PC-3 (cell line): ENCODE measurements around the gene SAP25. TPM values are rescaled to one million over a fixed set of nuclear protein-coding genes. Genes with fewer than 3 reads are reported as not detected.

ENCODE experiments used
- ATAC-seq: fragments of 200-7000 bp; cut with Tn5 transposase; 2 replicates; pipeline ENCODE4 v1.9.1; 2020; ENCODE audit warnings: mild to moderate bottlenecking, moderate library complexity
- BruUV-seq: library from RNA; stranded (reverse); fragments of 400-500 nt; replicated peaks from 2 replicates; lab custom pipeline; 2021; lab: Mats Ljungman, UMichigan
- CTCF ChIA-PET: fragments of 300-600 bp; sonication (Branson Sonifier 250); formaldehyde crosslinking; loops from one replicate; lab custom pipeline; 2022; ENCODE audit warnings: antibody characterized with exemption; lab: Charles Lee
- POLR2A ChIA-PET: fragments of 300-600 bp; sonication (Branson Sonifier 250); formaldehyde crosslinking; loops from one replicate; lab custom pipeline; 2022; ENCODE audit warnings: antibody characterized with exemption; ENCODE audit not compliant: unreplicated experiment; lab: Charles Lee
- DNase-seq: peaks from one replicate; pipeline ENCODE4 v3.0.0-alpha.2; 2015
- H2AFZ ChIP-seq: fragments of 300-600 bp; sonication (generic); 2 replicates; pipeline ENCODE4 v1.6.0; 2016; ENCODE audit warnings: antibody characterized with exemption, low read length
- H3F3A ChIP-seq: fragments of 300-600 bp; sonication (generic); one replicate; pipeline ENCODE4 v1.6.0; 2017; ENCODE audit warnings: antibody characterized with exemption, low read length, control low read depth, mild to moderate bottlenecking; ENCODE audit not compliant: unreplicated experiment
- H3K27ac ChIP-seq: fragments of 300-600 bp; sonication (generic); 2 replicates; pipeline ENCODE4 v1.5.1; 2016; ENCODE audit warnings: mild to moderate bottlenecking, low read length
- H3K27me3 ChIP-seq: fragments of 300-600 bp; sonication (generic); 2 replicates; pipeline ENCODE4 v1.6.1; 2016; ENCODE audit warnings: low read length, mixed read lengths
- H3K36me3 ChIP-seq: fragments of 300-600 bp; sonication (generic); 2 replicates; pipeline ENCODE4 v1.6.1; 2016; ENCODE audit warnings: low read depth, mixed run types, low read length, mixed read lengths
- H3K4me1 ChIP-seq: fragments of 300-600 bp; sonication (generic); 2 replicates; pipeline ENCODE4 v1.5.1; 2016; ENCODE audit warnings: low read length; ENCODE audit not compliant: insufficient read depth
- H3K4me2 ChIP-seq: fragments of 300-600 bp; sonication (generic); 2 replicates; pipeline ENCODE4 v1.6.0; 2016; ENCODE audit warnings: low read length
- H3K4me3 ChIP-seq: fragments of 300-600 bp; sonication (generic); 2 replicates; pipeline ENCODE4 v1.5.1; 2016; ENCODE audit warnings: mild to moderate bottlenecking, low read length, mixed read lengths
- H3K79me2 ChIP-seq: fragments of 300-600 bp; sonication (generic); 2 replicates; pipeline ENCODE4 v1.6.1; 2017; ENCODE audit warnings: low read length, mixed read lengths
- H3K9ac ChIP-seq: fragments of 300-600 bp; sonication (generic); 2 replicates; pipeline ENCODE4 v1.6.0; 2016; ENCODE audit warnings: mild to moderate bottlenecking, low read length
- H3K9me2 ChIP-seq: fragments of 300-600 bp; sonication (generic); replicated peaks from 2 replicates; pipeline ENCODE4 v1.6.1; 2016; ENCODE audit warnings: mixed run types, low read length, mixed read lengths
- H3K9me3 ChIP-seq: fragments of 300-600 bp; sonication (generic); 2 replicates; pipeline ENCODE4 v1.6.1; 2016; ENCODE audit warnings: low read length, mixed read lengths
- H4K20me1 ChIP-seq: fragments of 300-600 bp; sonication (generic); 2 replicates; pipeline ENCODE4 v1.6.1; 2016; ENCODE audit warnings: low read length, mixed read lengths
- EZH2 ChIP-seq: fragments of 300-600 bp; sonication (generic); IDR thresholded peaks from one replicate; pipeline ENCODE4 v1.6.1; 2017; ENCODE audit warnings: antibody characterized with exemption, mild to moderate bottlenecking, low read length; ENCODE audit not compliant: unreplicated experiment
- EZH2phosphoT487 ChIP-seq: fragments of 300-600 bp; sonication (generic); IDR thresholded peaks from 2 replicates; pipeline ENCODE4 v1.6.1; 2018; ENCODE audit warnings: mild to moderate bottlenecking, antibody characterized with exemption, low read length, borderline replicate concordance
- intact Hi-C: fragments of 100-400 bp; cut with micrococcal nuclease; formaldehyde crosslinking; loops from 2 replicates; pipeline ENCODE4 v1.9.0; 2023
- total RNA-seq: library from RNA; depleted of rRNA; stranded (reverse); fragments of >200 nt; gene quantifications from 2 replicates; pipeline ENCODE4 v1.2.3, GENCODE V29; 2014
- TF ChIP-seq, protein P1 (sequence below): fragments of 300-600 bp; sonication (generic); conservative IDR thresholded peaks from 2 replicates; pipeline ENCODE4 v1.5.1; 2017; ENCODE audit warnings: antibody characterized with exemption, low read depth, mild to moderate bottlenecking, low read length

Gene SAP25
- total RNA-seq, 1 experiment from 2014 or later: 0.22 TPM

DNA sequence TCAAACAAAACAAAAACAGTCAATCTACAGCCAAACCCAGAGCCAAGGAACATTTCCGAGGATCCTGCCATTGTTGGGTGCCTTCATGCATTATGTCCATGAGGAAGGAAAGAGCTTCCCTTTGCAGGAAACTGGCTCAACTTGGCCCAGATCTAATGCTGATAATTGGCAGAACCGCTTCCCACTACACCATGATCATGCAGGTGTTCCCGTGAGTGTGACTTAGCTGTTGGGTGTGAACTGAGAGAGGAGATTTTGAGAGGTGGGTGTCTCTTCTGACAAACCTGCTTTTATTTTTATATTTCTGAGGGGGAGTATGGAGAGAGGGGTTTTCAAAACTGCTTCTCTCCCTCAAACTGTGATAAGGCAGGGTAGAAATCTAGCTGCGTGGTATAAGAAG lies 14.6 kb downstream of the SAP25 start:
- Histone ChIP-seq H3K27me3 (no peaks in the 10 kb centered on the region), H3K36me3 (no peaks in the 10 kb centered on the region), H3F3A (no peaks in the 10 kb centered on the region), H3K9ac (no peak overlapping the region), H3K9me3 (no peaks in the 10 kb centered on the region), H3K9me2 (no peaks in the 10 kb centered on the region), H3K4me3 (no peak overlapping the region), H3K79me2 (no peaks in the 10 kb centered on the region), H4K20me1 (no peaks in the 10 kb centered on the region), H3K4me2 (no peak overlapping the region), H3K27ac (no peak overlapping the region), H3K4me1 (no peaks in the 10 kb centered on the region), H2AFZ (no peak overlapping the region)
- DNase-seq: no peak
- BruUV-seq: no TSS peak
- intact Hi-C loops: loop anchor here (1.0 kb wide), 1 partner anchor 90 kb away; no protein-coding TSS in a partner anchor
- POLR2A ChIA-PET: no interaction called here
- TF ChIP-seq, protein P1, sequence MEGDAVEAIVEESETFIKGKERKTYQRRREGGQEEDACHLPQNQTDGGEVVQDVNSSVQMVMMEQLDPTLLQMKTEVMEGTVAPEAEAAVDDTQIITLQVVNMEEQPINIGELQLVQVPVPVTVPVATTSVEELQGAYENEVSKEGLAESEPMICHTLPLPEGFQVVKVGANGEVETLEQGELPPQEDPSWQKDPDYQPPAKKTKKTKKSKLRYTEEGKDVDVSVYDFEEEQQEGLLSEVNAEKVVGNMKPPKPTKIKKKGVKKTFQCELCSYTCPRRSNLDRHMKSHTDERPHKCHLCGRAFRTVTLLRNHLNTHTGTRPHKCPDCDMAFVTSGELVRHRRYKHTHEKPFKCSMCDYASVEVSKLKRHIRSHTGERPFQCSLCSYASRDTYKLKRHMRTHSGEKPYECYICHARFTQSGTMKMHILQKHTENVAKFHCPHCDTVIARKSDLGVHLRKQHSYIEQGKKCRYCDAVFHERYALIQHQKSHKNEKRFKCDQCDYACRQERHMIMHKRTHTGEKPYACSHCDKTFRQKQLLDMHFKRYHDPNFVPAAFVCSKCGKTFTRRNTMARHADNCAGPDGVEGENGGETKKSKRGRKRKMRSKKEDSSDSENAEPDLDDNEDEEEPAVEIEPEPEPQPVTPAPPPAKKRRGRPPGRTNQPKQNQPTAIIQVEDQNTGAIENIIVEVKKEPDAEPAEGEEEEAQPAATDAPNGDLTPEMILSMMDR: no peak
- no peak for TF ChIP-seq EZH2
- no peak for TF ChIP-seq EZH2phosphoT487
- no peak for ATAC-seq
- CTCF ChIA-PET: interaction anchor here (0.6 to 1.3 kb wide), 10 partner anchors 12 to 307 kb away, joined by 3 to 8 read pairs (median 5); partner anchors contain the start of gene AGFG2

DNA sequence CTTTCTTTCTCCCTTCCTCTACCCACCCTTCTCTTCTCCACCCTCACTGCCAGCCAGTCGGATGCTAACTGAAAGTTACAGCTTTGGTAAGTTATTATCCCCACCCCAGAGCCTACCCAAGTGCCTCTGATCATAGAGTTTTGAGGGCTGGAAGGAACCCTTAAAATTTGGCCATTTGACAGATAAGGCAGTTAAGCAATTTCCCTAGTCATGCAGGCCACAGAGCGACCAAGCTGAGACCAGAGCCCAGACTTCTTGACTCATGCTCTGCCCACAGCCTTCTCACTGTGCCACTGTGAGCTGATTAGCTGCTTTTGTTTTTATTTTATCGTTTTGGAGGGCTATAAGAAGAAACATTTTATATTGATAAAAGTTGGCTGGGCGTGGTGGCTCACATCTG lies 17.2 kb downstream of the SAP25 start:
- no peaks in the 10 kb centered on the region for H3K27me3 ChIP-seq
- H2AFZ ChIP-seq: no peak overlapping the region
- H3K4me1 ChIP-seq: no peaks in the 10 kb centered on the region
- intact Hi-C loops: no loop called here
- DNase-seq (no peak), ATAC-seq (no peak)
- no peaks in the 10 kb centered on the region for H3K9me3 ChIP-seq
- no peaks in the 10 kb centered on the region for H3K79me2 ChIP-seq
- ChIA-PET POLR2A (no interaction called here), CTCF (no interaction called here)
- H3K9me2 ChIP-seq: no peaks in the 10 kb centered on the region
- no peak overlapping the region for H3K9ac ChIP-seq
- H3K27ac ChIP-seq: no peak overlapping the region
- no peak overlapping the region for H3K4me2 ChIP-seq
- no peak overlapping the region for H3K4me3 ChIP-seq
- H3F3A ChIP-seq: no peaks in the 10 kb centered on the region
- TF ChIP-seq EZH2phosphoT487: no peak
- TF ChIP-seq EZH2: no peak
- TF ChIP-seq, protein P1: no peak
- H4K20me1 ChIP-seq: no peaks in the 10 kb centered on the region
- no TSS peak for BruUV-seq
- 0 out of 2 replicates have a peak, but pooled peaks cover 4% of the 10 kb centered on the region for H3K36me3 ChIP-seq

DNA sequence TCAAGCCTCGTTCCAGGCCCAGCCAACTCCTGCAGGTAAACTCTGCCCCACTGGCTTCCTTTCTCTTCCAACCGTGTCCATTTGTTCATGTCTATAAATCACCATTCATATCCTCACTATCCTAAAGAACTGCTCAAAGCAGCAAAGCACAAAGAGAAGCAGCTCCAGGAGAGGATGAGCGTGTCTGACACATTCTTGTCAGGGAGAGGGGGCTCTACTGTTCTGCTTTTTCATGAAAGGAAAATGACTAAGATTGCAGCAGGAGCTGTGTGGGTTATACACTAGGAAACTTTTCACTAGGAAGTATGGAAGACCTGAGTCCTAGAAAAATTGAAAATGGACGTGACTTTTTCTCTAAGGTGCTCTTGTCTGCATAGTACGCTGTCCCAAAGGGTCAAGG lies 18.0 kb downstream of the SAP25 start:
- Histone ChIP-seq H3K27me3 (no peaks in the 10 kb centered on the region), H3K4me3 (no peak overlapping the region), H3F3A (no peaks in the 10 kb centered on the region), H3K36me3 (0 out of 2 replicates have a peak, but pooled peaks cover 4% of the 10 kb centered on the region), H3K27ac (no peak overlapping the region), H3K79me2 (no peaks in the 10 kb centered on the region), H3K4me1 (no peaks in the 10 kb centered on the region), H2AFZ (no peak overlapping the region), H3K4me2 (no peak overlapping the region), H3K9me2 (no peaks in the 10 kb centered on the region), H3K9me3 (no peaks in the 10 kb centered on the region), H3K9ac (no peak overlapping the region), H4K20me1 (no peaks in the 10 kb centered on the region)
- ChIA-PET CTCF (no interaction called here), POLR2A (no interaction called here)
- ATAC-seq (no peak), DNase-seq (no peak)
- TF ChIP-seq, protein P1: no peak
- TF ChIP-seq EZH2phosphoT487: no peak
- no peak for TF ChIP-seq EZH2
- intact Hi-C loops: no loop called here
- BruUV-seq: TSS peak; percentile 15
